ENCODE measurements around the gene DCLK1.

DCLK1 gene

DNA sequence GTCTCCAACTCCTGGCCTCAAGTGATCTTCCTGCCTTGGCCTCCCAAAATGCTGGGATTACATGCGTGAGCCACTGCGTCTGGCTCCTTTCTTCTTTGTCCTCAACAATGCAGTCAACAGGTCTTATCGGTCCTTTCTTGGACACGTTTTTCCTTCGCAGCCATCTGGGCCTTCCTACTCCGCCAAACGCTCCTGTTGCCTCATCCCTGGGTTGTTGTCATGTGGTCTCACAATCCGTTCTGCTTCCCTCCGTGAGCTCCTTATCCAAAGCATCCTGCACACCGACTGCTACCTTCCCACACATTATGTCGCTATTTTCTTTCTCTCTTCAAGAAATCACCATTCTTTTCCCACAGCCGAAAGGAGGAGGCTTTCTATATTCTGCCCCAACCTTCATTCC lies 306.8 kb downstream of the DCLK1 start:
- Histone ChIP-seq H3K79me2 (ENCODE audit: insufficient read depth, low read length) (no peaks in the 10 kb centered on the region), H3K9me2 (replicated peaks; ENCODE audit: low read depth, low read length) (no peaks in the 10 kb centered on the region), H3K9ac (ENCODE audit: low read depth, low read length, poor library complexity, severe bottlenecking) (no peak overlapping the region), H3K27me3 (ENCODE audit: insufficient read depth, low read length, poor library complexity, severe bottlenecking) (no peaks in the 10 kb centered on the region), H2AFZ (ENCODE audit: low read length) (no peak overlapping the region), H3K9me3 (ENCODE audit: insufficient read depth, low read depth, low read length) (no peaks in the 10 kb centered on the region), H3K4me1 (ENCODE audit: insufficient read depth, low read length, poor library complexity, severe bottlenecking) (no peaks in the 10 kb centered on the region), H3K4me2 (ENCODE audit: low read depth, low read length, poor library complexity, severe bottlenecking) (no peak overlapping the region), H3K36me3 (ENCODE audit: insufficient read depth, low read length) (no peaks in the 10 kb centered on the region), H4K20me1 (ENCODE audit: insufficient read depth, low read length, poor library complexity, severe bottlenecking) (no peaks in the 10 kb centered on the region), H3K4me3 (ENCODE audit: low read length, poor library complexity, severe bottlenecking) (no peak overlapping the region), H3F3A (ENCODE audit: low read depth) (no peaks in the 10 kb centered on the region)
- TF ChIP-seq, protein P1, sequence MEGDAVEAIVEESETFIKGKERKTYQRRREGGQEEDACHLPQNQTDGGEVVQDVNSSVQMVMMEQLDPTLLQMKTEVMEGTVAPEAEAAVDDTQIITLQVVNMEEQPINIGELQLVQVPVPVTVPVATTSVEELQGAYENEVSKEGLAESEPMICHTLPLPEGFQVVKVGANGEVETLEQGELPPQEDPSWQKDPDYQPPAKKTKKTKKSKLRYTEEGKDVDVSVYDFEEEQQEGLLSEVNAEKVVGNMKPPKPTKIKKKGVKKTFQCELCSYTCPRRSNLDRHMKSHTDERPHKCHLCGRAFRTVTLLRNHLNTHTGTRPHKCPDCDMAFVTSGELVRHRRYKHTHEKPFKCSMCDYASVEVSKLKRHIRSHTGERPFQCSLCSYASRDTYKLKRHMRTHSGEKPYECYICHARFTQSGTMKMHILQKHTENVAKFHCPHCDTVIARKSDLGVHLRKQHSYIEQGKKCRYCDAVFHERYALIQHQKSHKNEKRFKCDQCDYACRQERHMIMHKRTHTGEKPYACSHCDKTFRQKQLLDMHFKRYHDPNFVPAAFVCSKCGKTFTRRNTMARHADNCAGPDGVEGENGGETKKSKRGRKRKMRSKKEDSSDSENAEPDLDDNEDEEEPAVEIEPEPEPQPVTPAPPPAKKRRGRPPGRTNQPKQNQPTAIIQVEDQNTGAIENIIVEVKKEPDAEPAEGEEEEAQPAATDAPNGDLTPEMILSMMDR (conservative IDR thresholded peaks at IDR 0.05; ENCODE audit: low read length): no peak
- TF ChIP-seq EZH2phosphoT487 (IDR thresholded peaks at IDR 0.05; ENCODE audit: borderline replicate concordance): no peak

DNA sequence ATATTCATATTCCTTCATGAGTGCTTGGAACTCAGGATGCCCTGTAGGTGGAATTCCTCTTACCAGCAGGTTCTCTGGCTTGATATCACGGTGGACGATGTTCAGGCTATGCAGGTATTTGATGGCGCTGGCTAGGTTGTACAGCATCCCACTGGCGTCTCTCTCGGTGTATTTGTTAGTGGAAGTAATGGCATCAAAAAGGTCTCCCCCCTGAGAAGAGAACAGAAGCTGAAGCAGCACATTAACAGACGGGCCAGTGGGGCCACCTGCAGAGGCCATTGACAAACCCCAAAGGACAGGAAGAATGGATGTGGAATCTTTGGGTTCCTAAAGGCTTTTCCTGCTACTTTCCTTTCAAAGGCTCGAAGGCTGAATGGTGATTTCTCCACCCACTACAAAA lies 308.5 kb downstream of the DCLK1 start:
- H3K27me3 ChIP-seq (ENCODE audit: insufficient read depth, low read length, poor library complexity, severe bottlenecking): no peaks in the 10 kb centered on the region
- H3K4me1 ChIP-seq (ENCODE audit: insufficient read depth, low read length, poor library complexity, severe bottlenecking): no peaks in the 10 kb centered on the region
- no peak overlapping the region; the same call in 1 of the 2 replicates for H2AFZ ChIP-seq (ENCODE audit: low read length)
- no peaks in the 10 kb centered on the region for H3K36me3 ChIP-seq (ENCODE audit: insufficient read depth, low read length)
- no peaks in the 10 kb centered on the region for H3F3A ChIP-seq (ENCODE audit: low read depth)
- H3K9ac ChIP-seq (ENCODE audit: low read depth, low read length, poor library complexity, severe bottlenecking): no peak overlapping the region
- no peaks in the 10 kb centered on the region for H3K9me3 ChIP-seq (ENCODE audit: insufficient read depth, low read depth, low read length)
- no peaks in the 10 kb centered on the region for H4K20me1 ChIP-seq (ENCODE audit: insufficient read depth, low read length, poor library complexity, severe bottlenecking)
- no peaks in the 10 kb centered on the region for H3K79me2 ChIP-seq (ENCODE audit: insufficient read depth, low read length)
- H3K4me3 ChIP-seq (ENCODE audit: low read length, poor library complexity, severe bottlenecking): no peak overlapping the region
- no peak overlapping the region for H3K4me2 ChIP-seq (ENCODE audit: low read depth, low read length, poor library complexity, severe bottlenecking)
- TF ChIP-seq, protein P1 (conservative IDR thresholded peaks at IDR 0.05; ENCODE audit: low read length): no peak
- TF ChIP-seq EZH2phosphoT487 (IDR thresholded peaks at IDR 0.05; ENCODE audit: borderline replicate concordance): no peak
- H3K9me2 ChIP-seq (replicated peaks; ENCODE audit: low read depth, low read length): no peaks in the 10 kb centered on the region

DNA sequence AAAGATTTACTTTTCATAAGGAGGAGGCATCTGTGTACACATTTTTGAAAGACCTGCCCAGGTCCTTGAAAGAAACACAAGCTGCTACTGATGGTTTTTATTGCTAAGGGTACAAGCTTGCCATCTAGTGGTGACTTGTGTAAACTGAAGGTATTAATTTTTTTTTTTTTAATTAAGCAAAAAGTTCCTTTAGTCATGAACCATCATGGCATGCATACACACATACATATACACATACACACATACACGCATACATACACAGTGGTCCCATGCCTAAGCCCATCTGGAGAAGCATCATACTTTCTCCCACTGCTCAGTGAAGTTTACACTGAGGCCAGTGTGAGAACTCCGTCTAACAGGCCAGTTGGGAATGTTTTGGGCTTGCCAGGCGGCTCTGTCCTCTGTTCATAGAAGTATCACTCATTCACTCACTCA lies 312.5 kb downstream of the DCLK1 start:
- no peak overlapping the region for H3K4me2 ChIP-seq (ENCODE audit: low read depth, low read length, poor library complexity, severe bottlenecking)
- TF ChIP-seq, protein P1 (conservative IDR thresholded peaks at IDR 0.05; ENCODE audit: low read length): peak; percentile 72
- no peak for TF ChIP-seq EZH2phosphoT487 (IDR thresholded peaks at IDR 0.05; ENCODE audit: borderline replicate concordance)
- H3K9me2 ChIP-seq (replicated peaks; ENCODE audit: low read depth, low read length): no peaks in the 10 kb centered on the region
- no peaks in the 10 kb centered on the region for H3K9me3 ChIP-seq (ENCODE audit: insufficient read depth, low read depth, low read length)
- H3F3A ChIP-seq (ENCODE audit: low read depth): no peaks in the 10 kb centered on the region
- H3K4me3 ChIP-seq (ENCODE audit: low read length, poor library complexity, severe bottlenecking): no peak overlapping the region
- no peaks in the 10 kb centered on the region for H3K27me3 ChIP-seq (ENCODE audit: insufficient read depth, low read length, poor library complexity, severe bottlenecking)
- H3K79me2 ChIP-seq (ENCODE audit: insufficient read depth, low read length): no peaks in the 10 kb centered on the region
- H4K20me1 ChIP-seq (ENCODE audit: insufficient read depth, low read length, poor library complexity, severe bottlenecking): no peaks in the 10 kb centered on the region
- H2AFZ ChIP-seq (ENCODE audit: low read length): 0 out of 2 replicates have a peak overlapping the region, but pooled peaks have one; percentile 28
- no peaks in the 10 kb centered on the region for H3K4me1 ChIP-seq (ENCODE audit: insufficient read depth, low read length, poor library complexity, severe bottlenecking)
- no peaks in the 10 kb centered on the region for H3K36me3 ChIP-seq (ENCODE audit: insufficient read depth, low read length)
- no peak overlapping the region for H3K9ac ChIP-seq (ENCODE audit: low read depth, low read length, poor library complexity, severe bottlenecking)

Measured in Loucy (cell line).